OCI-LY7 (cell line): Measurements from ENCODE around the gene EML6.

Experiments
- CTCF ChIP-seq: fragments of 200-600 bp; sonication (generic); conservative IDR thresholded peaks from 2 replicates; pipeline ENCODE4 v1.5.1; 2014; ENCODE audit warnings: mild to moderate bottlenecking, antibody characterized with exemption, low read length, moderate library complexity, mixed read lengths
- EZH2phosphoT487 ChIP-seq: fragments of 200-600 bp; sonication (generic); IDR thresholded peaks from 2 replicates; pipeline ENCODE4 v1.6.1; 2018; ENCODE audit warnings: low read depth, borderline replicate concordance, mild to moderate bottlenecking, mixed run types, antibody characterized with exemption, low read length, moderate library complexity, mixed read lengths

- TF ChIP-seq CTCF, result peak; percentile 74
- no peak for TF ChIP-seq EZH2phosphoT487
These were observed 290.5 kb downstream of the EML6 start for GRCh38 chr2:55013936-55014335.
